PC-3 (cell line): ENCODE measurements around the gene ORMDL2. TPM values are rescaled to one million over a fixed set of nuclear protein-coding genes. Genes with fewer than 3 reads are reported as not detected.

Source experiments
- ATAC-seq: fragments of 200-7000 bp; cut with Tn5 transposase; 2 replicates; pipeline ENCODE4 v1.9.1; 2020; ENCODE audit warnings: mild to moderate bottlenecking, moderate library complexity
- BruUV-seq: library from RNA; stranded (reverse); fragments of 400-500 nt; replicated peaks from 2 replicates; lab custom pipeline; 2021; lab: Mats Ljungman, UMichigan
- CTCF ChIA-PET: fragments of 300-600 bp; sonication (Branson Sonifier 250); formaldehyde crosslinking; loops from one replicate; lab custom pipeline; 2022; ENCODE audit warnings: antibody characterized with exemption; lab: Charles Lee
- POLR2A ChIA-PET: fragments of 300-600 bp; sonication (Branson Sonifier 250); formaldehyde crosslinking; loops from one replicate; lab custom pipeline; 2022; ENCODE audit warnings: antibody characterized with exemption; ENCODE audit not compliant: unreplicated experiment; lab: Charles Lee
- DNase-seq: peaks from one replicate; pipeline ENCODE4 v3.0.0-alpha.2; 2015
- H2AFZ ChIP-seq: fragments of 300-600 bp; sonication (generic); 2 replicates; pipeline ENCODE4 v1.6.0; 2016; ENCODE audit warnings: antibody characterized with exemption, low read length
- H3F3A ChIP-seq: fragments of 300-600 bp; sonication (generic); one replicate; pipeline ENCODE4 v1.6.0; 2017; ENCODE audit warnings: antibody characterized with exemption, low read length, control low read depth, mild to moderate bottlenecking; ENCODE audit not compliant: unreplicated experiment
- H3K27ac ChIP-seq: fragments of 300-600 bp; sonication (generic); 2 replicates; pipeline ENCODE4 v1.5.1; 2016; ENCODE audit warnings: mild to moderate bottlenecking, low read length
- H3K27me3 ChIP-seq: fragments of 300-600 bp; sonication (generic); 2 replicates; pipeline ENCODE4 v1.6.1; 2016; ENCODE audit warnings: low read length, mixed read lengths
- H3K36me3 ChIP-seq: fragments of 300-600 bp; sonication (generic); 2 replicates; pipeline ENCODE4 v1.6.1; 2016; ENCODE audit warnings: low read depth, mixed run types, low read length, mixed read lengths
- H3K4me1 ChIP-seq: fragments of 300-600 bp; sonication (generic); 2 replicates; pipeline ENCODE4 v1.5.1; 2016; ENCODE audit warnings: low read length; ENCODE audit not compliant: insufficient read depth
- H3K4me2 ChIP-seq: fragments of 300-600 bp; sonication (generic); 2 replicates; pipeline ENCODE4 v1.6.0; 2016; ENCODE audit warnings: low read length
- H3K4me3 ChIP-seq: fragments of 300-600 bp; sonication (generic); 2 replicates; pipeline ENCODE4 v1.5.1; 2016; ENCODE audit warnings: mild to moderate bottlenecking, low read length, mixed read lengths
- H3K79me2 ChIP-seq: fragments of 300-600 bp; sonication (generic); 2 replicates; pipeline ENCODE4 v1.6.1; 2017; ENCODE audit warnings: low read length, mixed read lengths
- H3K9ac ChIP-seq: fragments of 300-600 bp; sonication (generic); 2 replicates; pipeline ENCODE4 v1.6.0; 2016; ENCODE audit warnings: mild to moderate bottlenecking, low read length
- H3K9me2 ChIP-seq: fragments of 300-600 bp; sonication (generic); replicated peaks from 2 replicates; pipeline ENCODE4 v1.6.1; 2016; ENCODE audit warnings: mixed run types, low read length, mixed read lengths
- H3K9me3 ChIP-seq: fragments of 300-600 bp; sonication (generic); 2 replicates; pipeline ENCODE4 v1.6.1; 2016; ENCODE audit warnings: low read length, mixed read lengths
- H4K20me1 ChIP-seq: fragments of 300-600 bp; sonication (generic); 2 replicates; pipeline ENCODE4 v1.6.1; 2016; ENCODE audit warnings: low read length, mixed read lengths
- EZH2 ChIP-seq: fragments of 300-600 bp; sonication (generic); IDR thresholded peaks from one replicate; pipeline ENCODE4 v1.6.1; 2017; ENCODE audit warnings: antibody characterized with exemption, mild to moderate bottlenecking, low read length; ENCODE audit not compliant: unreplicated experiment
- EZH2phosphoT487 ChIP-seq: fragments of 300-600 bp; sonication (generic); IDR thresholded peaks from 2 replicates; pipeline ENCODE4 v1.6.1; 2018; ENCODE audit warnings: mild to moderate bottlenecking, antibody characterized with exemption, low read length, borderline replicate concordance
- intact Hi-C: fragments of 100-400 bp; cut with micrococcal nuclease; formaldehyde crosslinking; loops from 2 replicates; pipeline ENCODE4 v1.9.0; 2023
- total RNA-seq: library from RNA; depleted of rRNA; stranded (reverse); fragments of >200 nt; gene quantifications from 2 replicates; pipeline ENCODE4 v1.2.3, GENCODE V29; 2014
- TF ChIP-seq, protein P1 (sequence below): fragments of 300-600 bp; sonication (generic); conservative IDR thresholded peaks from 2 replicates; pipeline ENCODE4 v1.5.1; 2017; ENCODE audit warnings: antibody characterized with exemption, low read depth, mild to moderate bottlenecking, low read length

ORMDL2 gene
- total RNA-seq, 1 experiment from 2014 or later: 19.2 TPM

DNA sequence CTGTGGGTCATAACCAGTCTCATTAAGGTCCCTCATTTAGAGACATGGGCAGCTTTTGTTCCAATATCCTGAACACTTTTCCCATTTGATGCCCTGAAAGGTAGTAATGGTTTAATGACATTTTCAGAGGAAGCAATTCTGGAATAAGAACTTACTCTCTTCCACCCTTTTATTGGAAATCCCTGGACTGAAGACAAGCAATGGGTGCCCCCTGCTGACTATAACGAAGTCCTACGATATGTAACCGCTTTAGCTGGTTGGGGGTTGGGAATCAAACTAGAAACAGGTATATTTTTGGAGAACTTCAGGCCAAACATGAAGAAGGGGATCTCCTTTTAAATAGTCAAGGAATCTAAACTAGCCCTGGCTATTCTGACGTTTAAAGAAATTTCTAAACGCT is 20.8 kb upstream of the ORMDL2 start:
- ChIA-PET CTCF (interaction anchor here (0.6 to 0.8 kb wide), 2 partner anchors 58 to 67 kb away, joined by 3 to 8 read pairs; no protein-coding TSS in a partner anchor), POLR2A (no interaction called here)
- Histone ChIP-seq H3K4me3 (no peak overlapping the region), H3K9me3 (no peaks in the 10 kb centered on the region), H3K36me3 (peaks cover 76% of the 10 kb centered on the region), H3K27me3 (no peaks in the 10 kb centered on the region), H3K79me2 (no peaks in the 10 kb centered on the region), H4K20me1 (no peaks in the 10 kb centered on the region), H2AFZ (no peak overlapping the region), H3K4me2 (no peak overlapping the region), H3K9me2 (no peaks in the 10 kb centered on the region), H3K27ac (no peak overlapping the region), H3K9ac (no peak overlapping the region), H3K4me1 (no peaks in the 10 kb centered on the region), H3F3A (no peaks in the 10 kb centered on the region)
- no peak for TF ChIP-seq EZH2
- TF ChIP-seq EZH2phosphoT487: no peak
- TF ChIP-seq, protein P1, sequence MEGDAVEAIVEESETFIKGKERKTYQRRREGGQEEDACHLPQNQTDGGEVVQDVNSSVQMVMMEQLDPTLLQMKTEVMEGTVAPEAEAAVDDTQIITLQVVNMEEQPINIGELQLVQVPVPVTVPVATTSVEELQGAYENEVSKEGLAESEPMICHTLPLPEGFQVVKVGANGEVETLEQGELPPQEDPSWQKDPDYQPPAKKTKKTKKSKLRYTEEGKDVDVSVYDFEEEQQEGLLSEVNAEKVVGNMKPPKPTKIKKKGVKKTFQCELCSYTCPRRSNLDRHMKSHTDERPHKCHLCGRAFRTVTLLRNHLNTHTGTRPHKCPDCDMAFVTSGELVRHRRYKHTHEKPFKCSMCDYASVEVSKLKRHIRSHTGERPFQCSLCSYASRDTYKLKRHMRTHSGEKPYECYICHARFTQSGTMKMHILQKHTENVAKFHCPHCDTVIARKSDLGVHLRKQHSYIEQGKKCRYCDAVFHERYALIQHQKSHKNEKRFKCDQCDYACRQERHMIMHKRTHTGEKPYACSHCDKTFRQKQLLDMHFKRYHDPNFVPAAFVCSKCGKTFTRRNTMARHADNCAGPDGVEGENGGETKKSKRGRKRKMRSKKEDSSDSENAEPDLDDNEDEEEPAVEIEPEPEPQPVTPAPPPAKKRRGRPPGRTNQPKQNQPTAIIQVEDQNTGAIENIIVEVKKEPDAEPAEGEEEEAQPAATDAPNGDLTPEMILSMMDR: peak; percentile 68
- ATAC-seq (no peak), DNase-seq (peak; percentile 47)
- intact Hi-C loops: loop anchor here (1.0 kb wide), 1 partner anchor 58 kb away; no protein-coding TSS in a partner anchor
- BruUV-seq: no TSS peak

DNA sequence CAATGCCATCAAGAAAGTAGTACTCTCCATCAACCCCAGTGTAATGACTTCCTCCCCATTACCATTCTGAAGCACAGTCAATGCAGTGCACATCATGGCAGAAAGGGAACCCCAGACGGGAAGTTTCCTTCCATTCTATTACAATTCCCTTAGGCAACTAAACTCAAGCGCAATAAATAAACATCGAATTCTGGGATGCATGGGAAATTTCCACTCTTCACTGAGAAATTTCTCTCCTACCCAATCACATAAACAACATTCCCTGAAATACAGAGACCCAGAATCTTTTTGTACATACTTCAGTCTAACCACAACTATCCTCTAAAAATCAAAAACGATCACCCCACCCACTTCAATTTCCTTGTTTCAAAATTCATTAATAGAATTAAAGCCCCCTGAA is 20.3 kb upstream of the ORMDL2 start:
- TF ChIP-seq EZH2phosphoT487 (no peak), EZH2 (no peak)
- intact Hi-C loops: loop anchor here (1.0 kb wide), 1 partner anchor 58 kb away; no protein-coding TSS in a partner anchor
- DNase-seq: no peak
- H3K27ac ChIP-seq: no peak overlapping the region
- H3K9me3 ChIP-seq: no peaks in the 10 kb centered on the region
- no TSS peak for BruUV-seq
- no peaks in the 10 kb centered on the region for H3K4me1 ChIP-seq
- H3K4me3 ChIP-seq: no peak overlapping the region
- CTCF ChIA-PET: interaction anchor here (0.6 to 0.8 kb wide), 2 partner anchors 59 to 68 kb away, joined by 3 to 8 read pairs; no protein-coding TSS in a partner anchor
- no peak for ATAC-seq
- POLR2A ChIA-PET: no interaction called here
- no peak overlapping the region for H3K4me2 ChIP-seq
- no peaks in the 10 kb centered on the region for H3F3A ChIP-seq
- no peaks in the 10 kb centered on the region for H3K9me2 ChIP-seq
- H4K20me1 ChIP-seq: no peaks in the 10 kb centered on the region
- no peak overlapping the region for H3K9ac ChIP-seq
- no peak overlapping the region for H2AFZ ChIP-seq
- H3K27me3 ChIP-seq: no peaks in the 10 kb centered on the region
- peaks cover 76% of the 10 kb centered on the region for H3K36me3 ChIP-seq
- H3K79me2 ChIP-seq: no peaks in the 10 kb centered on the region

- Histone ChIP-seq H3K4me3 (no peak overlapping the region), H3K27ac (no peak overlapping the region), H3K4me1 (no peaks in the 10 kb centered on the region), H3K9me2 (no peaks in the 10 kb centered on the region), H4K20me1 (peaks cover 8% of the 10 kb centered on the region; the same call in 1 of the 2 replicates), H3K9ac (no peak overlapping the region), H3F3A (no peaks in the 10 kb centered on the region), H3K4me2 (no peak overlapping the region), H3K9me3 (no peaks in the 10 kb centered on the region), H3K27me3 (no peaks in the 10 kb centered on the region), H3K79me2 (peaks cover 86% of the 10 kb centered on the region), H3K36me3 (peaks cover 28% of the 10 kb centered on the region), H2AFZ (no peak overlapping the region)
- ChIA-PET CTCF (no interaction called here), POLR2A (no interaction called here)
- intact Hi-C loops: no loop called here
- BruUV-seq: no TSS peak
- ATAC-seq (no peak), DNase-seq (no peak)
- TF ChIP-seq, protein P1: no peak
- TF ChIP-seq EZH2: no peak
- no peak for TF ChIP-seq EZH2phosphoT487
Observed at GRCh38 chr12:55806982-55807381, 10.9 kb upstream of the ORMDL2 start.
